ENCODE results near the gene LCMT2.

LCMT2 gene, protein sequence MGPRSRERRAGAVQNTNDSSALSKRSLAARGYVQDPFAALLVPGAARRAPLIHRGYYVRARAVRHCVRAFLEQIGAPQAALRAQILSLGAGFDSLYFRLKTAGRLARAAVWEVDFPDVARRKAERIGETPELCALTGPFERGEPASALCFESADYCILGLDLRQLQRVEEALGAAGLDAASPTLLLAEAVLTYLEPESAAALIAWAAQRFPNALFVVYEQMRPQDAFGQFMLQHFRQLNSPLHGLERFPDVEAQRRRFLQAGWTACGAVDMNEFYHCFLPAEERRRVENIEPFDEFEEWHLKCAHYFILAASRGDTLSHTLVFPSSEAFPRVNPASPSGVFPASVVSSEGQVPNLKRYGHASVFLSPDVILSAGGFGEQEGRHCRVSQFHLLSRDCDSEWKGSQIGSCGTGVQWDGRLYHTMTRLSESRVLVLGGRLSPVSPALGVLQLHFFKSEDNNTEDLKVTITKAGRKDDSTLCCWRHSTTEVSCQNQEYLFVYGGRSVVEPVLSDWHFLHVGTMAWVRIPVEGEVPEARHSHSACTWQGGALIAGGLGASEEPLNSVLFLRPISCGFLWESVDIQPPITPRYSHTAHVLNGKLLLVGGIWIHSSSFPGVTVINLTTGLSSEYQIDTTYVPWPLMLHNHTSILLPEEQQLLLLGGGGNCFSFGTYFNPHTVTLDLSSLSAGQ

GRCh38 chr15:43329960-43330779 is at the start of gene LCMT2:
Gene LCMT2 (minus strand): TSS chr15:43330573. CDS start chr15:43330489, 84 bp downstream.
- peak; percentile 90 for DNase-seq (ENCODE audit: low read depth)
- TF ChIP-seq CTCF (IDR thresholded peaks at IDR 0.05; ENCODE audit: low read depth, low read length, missing control alignments), result no peak
- H3K4me3 ChIP-seq (ENCODE audit: low read depth, low read length), result peak within 1 kb of the TSS; percentile 65

DNA sequence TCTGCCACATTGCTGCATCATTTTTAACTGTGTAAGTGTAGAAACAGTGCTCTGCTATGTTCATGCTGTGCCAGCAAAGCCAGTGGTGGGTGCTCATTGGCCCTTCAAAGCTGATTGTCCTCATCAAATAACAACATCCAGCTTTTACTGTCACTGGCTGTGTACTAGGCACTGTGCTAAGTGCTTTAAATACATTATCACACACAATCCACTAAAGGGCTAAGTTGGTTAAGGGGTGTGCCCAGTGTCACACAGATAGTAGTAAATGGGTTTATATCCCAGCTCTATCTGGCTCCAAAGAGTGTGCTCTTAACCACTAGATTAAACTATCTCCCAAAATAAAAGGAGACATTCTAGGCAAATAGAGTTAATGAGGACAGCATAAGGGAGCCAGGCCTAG is 48.2 kb upstream of the LCMT2 start:
- no peak overlapping the region for H3K4me3 ChIP-seq (ENCODE audit: low read depth, low read length)
- no peak for DNase-seq (ENCODE audit: low read depth)
- no peak for TF ChIP-seq CTCF (IDR thresholded peaks at IDR 0.05; ENCODE audit: low read depth, low read length, missing control alignments)

- TF ChIP-seq CTCF (IDR thresholded peaks at IDR 0.05; ENCODE audit: low read depth, low read length, missing control alignments), result peak; percentile 85
- no peak overlapping the region for H3K4me3 ChIP-seq (ENCODE audit: low read depth, low read length)
- peak; percentile 37 for DNase-seq (ENCODE audit: low read depth)
Measured at GRCh38 chr15:43376017-43376705, 45.8 kb upstream of the LCMT2 start.

DNA sequence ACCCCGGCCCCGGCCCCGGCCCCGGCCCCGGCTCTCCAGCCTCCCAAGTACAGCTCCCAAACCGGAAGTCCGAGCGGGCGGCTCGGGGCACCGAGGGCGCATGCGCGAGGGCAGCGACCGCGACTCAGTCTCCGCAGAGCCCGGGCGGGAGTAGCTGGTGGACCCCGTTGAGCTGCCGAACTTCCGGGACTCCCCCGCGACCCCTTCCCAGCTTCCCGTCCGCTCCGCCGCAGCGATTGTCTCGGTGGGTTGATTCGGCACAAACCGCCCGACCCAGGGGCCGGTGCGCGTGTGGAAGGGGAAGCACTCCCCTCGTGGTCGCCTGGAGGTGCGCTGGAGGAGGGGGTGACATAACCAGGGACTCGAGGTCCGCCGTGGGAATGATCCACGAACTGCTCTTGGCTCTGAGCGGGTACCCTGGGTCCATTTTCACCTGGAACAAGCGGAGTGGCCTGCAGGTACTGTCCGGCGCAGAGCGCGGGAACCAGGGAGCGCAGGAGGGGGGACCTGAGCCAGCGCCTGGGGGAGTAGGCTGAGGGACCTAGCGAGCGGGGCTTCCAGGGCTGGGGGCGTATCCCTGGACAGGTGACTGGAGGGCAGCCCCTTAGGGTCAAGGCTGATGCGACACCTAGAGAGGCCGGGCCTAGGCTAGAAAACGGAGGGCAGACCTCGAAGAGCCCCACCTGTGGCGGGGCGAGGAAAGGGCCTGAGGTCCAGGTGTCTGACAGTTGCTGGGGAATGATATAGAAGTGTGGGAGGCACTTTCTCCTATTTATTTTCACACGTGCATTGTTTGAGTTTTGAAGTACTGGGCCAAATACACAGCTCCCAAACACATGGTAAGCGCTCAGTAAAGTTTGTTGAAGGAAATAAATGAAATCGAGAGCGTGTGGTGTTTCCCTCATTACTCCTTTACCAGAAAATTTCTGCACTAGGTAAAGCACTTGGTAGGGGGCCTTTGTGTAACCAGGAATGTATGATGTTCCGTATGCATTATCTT is 40.9 kb upstream of the LCMT2 start, which contains the start of the genes TUBGCP4 and ZSCAN29:
Gene TUBGCP4 (plus strand): TSS at position 127 of the 1,000 bp plus-strand sequence. CDS start 254 bp downstream, at position 381.
Gene ZSCAN29 (minus strand): TSS at position 69 of the 1,000 bp plus-strand sequence. CDS start 1,130 bp downstream, outside the sequence.
- peak; percentile 60 for TF ChIP-seq CTCF (IDR thresholded peaks at IDR 0.05; ENCODE audit: low read depth, low read length, missing control alignments)
- H3K4me3 ChIP-seq (ENCODE audit: low read depth, low read length), result peak within 1 kb of the TSS; percentile 88
- peak; percentile 29 for DNase-seq (ENCODE audit: low read depth)

DNA sequence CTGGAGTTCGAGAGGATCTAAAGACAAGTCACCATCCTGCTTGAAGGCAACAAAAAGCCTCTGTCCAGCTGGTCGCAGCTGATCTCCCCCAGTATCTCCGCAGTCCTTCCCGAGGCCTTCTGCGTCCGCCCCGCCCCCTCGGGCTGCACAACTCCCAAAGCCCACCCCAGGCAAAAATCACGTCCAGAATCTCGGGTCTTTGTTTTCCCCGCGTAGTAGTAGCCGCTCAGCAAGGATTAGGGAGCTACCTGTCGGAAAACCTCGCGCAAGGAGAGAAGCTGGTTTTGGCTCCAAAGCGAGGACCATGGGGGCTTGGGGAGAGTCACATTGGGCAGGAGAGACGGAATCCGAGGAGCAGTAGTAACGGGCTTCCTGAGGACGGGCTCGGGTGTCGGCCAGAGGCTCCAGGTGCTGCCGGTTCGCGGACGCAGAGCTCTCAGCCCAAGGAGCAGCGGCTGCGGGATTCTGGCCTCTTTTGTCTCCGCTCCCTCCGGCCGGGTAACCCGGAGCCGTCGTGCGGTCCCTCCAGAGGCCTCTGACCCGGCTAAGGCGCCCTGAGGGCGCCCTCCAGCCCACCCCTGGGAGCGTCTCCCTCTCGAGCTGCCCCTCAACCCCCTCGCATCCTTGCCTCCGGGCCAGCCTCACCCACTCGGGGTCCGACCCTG is 40.1 kb upstream of the LCMT2 start:
- no peak for TF ChIP-seq CTCF (IDR thresholded peaks at IDR 0.05; ENCODE audit: low read depth, low read length, missing control alignments)
- DNase-seq (ENCODE audit: low read depth), result no peak
- H3K4me3 ChIP-seq (ENCODE audit: low read depth, low read length), result peak overlapping the region; percentile 88

Measured in GM12864 (cell line).